ENCODE measurements around the gene TCF15. TPM values are rescaled to one million over a fixed set of nuclear protein-coding genes. Genes with fewer than 3 reads are reported as not detected.

The TCF15 gene
- total RNA-seq, 1 experiment from 2014 or later = not detected

Other genes with a start within 250 kb of the TCF15 start
- 69.2 and 99.3 TPM in 2 replicates for gene TRIB3, start 229.5 kb downstream of the TCF15 start, total RNA-seq (2014; rRNA removed; shearing (Covaris generic))
- gene RBCK1, start 202.0 kb downstream of the TCF15 start, total RNA-seq (2014; rRNA removed; shearing (Covaris generic)) = 91.7 and 95.5 TPM in 2 replicates
- 18.0 and 21.6 TPM in 2 replicates for gene TBC1D20, start 147.8 kb downstream of the TCF15 start, total RNA-seq (2014; rRNA removed; shearing (Covaris generic))
- 161 and 197 TPM in 2 replicates for gene CSNK2A1, start 66.5 kb downstream of the TCF15 start, total RNA-seq (2014; rRNA removed; shearing (Covaris generic))
- 153 and 165 TPM in 2 replicates for gene SRXN1, start 42.9 kb upstream of the TCF15 start, total RNA-seq (2014; rRNA removed; shearing (Covaris generic))
- not detected in 2 replicates for gene SCRT2, start 65.5 kb upstream of the TCF15 start, total RNA-seq (2014; rRNA removed; shearing (Covaris generic))
- gene SLC52A3, start 158.2 kb upstream of the TCF15 start, total RNA-seq (2014; rRNA removed; shearing (Covaris generic)) = 0.12 TPM in 1 of 2 replicates, not detected in the other
- gene FAM110A, start 223.4 kb upstream of the TCF15 start, total RNA-seq (2014; rRNA removed; shearing (Covaris generic)) = 2.3 and 6.7 TPM in 2 replicates

Measured in H4 (cell line).